Sigmoid colon (tissue), 4 donors: Measurements from ENCODE around the gene YEATS2.

ENCODE experiments used
- EP300 ChIP-seq, 4 donors: sonication (generic); formaldehyde crosslinking; IDR thresholded peaks; one replicate each; pipeline ENCODE4 v1.6.1; 2017; ENCODE audit warnings: antibody characterized with exemption in 4 of 4
- POLR2A ChIP-seq, 2 donors: fragments of 450-650 bp; IDR thresholded peaks; one replicate each; pipeline ENCODE4 v1.6.1; 2016; ENCODE audit warnings: antibody characterized with exemption in 2 of 2, mild to moderate bottlenecking in 2 of 2, moderate library complexity in 2 of 2
- POLR2AphosphoS5 ChIP-seq, 4 donors: sonication (generic); formaldehyde crosslinking; IDR thresholded peaks; one replicate each; pipeline ENCODE4 v1.6.1; 2017; ENCODE audit warnings: antibody characterized with exemption in 4 of 4
- TF ChIP-seq, protein P1 (sequence below), 4 experiments: fragments of 450-650 bp in 3 of 4; fragments of 200-600 bp in 1 of 4; IDR thresholded peaks; one replicate each; pipeline ENCODE4 v1.5.1; 2016 to 2019; ENCODE audit warnings: antibody characterized with exemption in 4 of 4, mild to moderate bottlenecking in 3 of 4, moderate library complexity in 2 of 4

DNA sequence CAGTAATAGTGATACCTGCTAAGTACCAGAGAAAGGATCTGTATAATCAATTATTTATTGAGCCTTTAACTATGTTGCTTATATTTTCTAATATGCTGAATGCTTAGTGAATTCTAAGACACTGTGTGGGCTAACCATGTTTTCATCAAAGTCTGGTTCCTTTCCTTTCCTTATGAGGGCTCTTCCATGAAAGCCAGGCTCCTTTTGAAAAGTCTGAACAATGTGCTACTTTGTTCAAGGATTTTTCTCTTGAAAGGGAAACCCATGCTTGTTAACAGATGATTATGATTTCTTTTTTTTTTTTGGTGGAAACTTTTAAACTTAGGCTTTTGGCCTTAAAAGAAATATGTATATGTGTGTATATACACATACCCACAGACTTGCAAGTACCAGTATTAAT lies 17.0 kb downstream of the YEATS2 start:
- TF ChIP-seq, protein P1, sequence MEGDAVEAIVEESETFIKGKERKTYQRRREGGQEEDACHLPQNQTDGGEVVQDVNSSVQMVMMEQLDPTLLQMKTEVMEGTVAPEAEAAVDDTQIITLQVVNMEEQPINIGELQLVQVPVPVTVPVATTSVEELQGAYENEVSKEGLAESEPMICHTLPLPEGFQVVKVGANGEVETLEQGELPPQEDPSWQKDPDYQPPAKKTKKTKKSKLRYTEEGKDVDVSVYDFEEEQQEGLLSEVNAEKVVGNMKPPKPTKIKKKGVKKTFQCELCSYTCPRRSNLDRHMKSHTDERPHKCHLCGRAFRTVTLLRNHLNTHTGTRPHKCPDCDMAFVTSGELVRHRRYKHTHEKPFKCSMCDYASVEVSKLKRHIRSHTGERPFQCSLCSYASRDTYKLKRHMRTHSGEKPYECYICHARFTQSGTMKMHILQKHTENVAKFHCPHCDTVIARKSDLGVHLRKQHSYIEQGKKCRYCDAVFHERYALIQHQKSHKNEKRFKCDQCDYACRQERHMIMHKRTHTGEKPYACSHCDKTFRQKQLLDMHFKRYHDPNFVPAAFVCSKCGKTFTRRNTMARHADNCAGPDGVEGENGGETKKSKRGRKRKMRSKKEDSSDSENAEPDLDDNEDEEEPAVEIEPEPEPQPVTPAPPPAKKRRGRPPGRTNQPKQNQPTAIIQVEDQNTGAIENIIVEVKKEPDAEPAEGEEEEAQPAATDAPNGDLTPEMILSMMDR (IDR thresholded peaks at IDR 0.05) = no peak
- TF ChIP-seq EP300 (IDR thresholded peaks at IDR 0.05) = no peak
- no peak for TF ChIP-seq POLR2A (IDR thresholded peaks at IDR 0.05)
- TF ChIP-seq POLR2AphosphoS5 (IDR thresholded peaks at IDR 0.05) = no peak
